Measurements from ENCODE around the gene DENND2A. TPM values are rescaled to one million over a fixed set of nuclear protein-coding genes. Genes with fewer than 3 reads are reported as not detected.

Gene DENND2A
- total RNA-seq, 1 experiment from 2014 or later = 7.3 TPM

GRCh38 chr7:140591180-140591902, 49.3 kb downstream of the DENND2A start:
- Histone ChIP-seq H4K5ac (ENCODE audit: insufficient read length, low read depth, low read length) (no peak overlapping the region), H3K23me2 (ENCODE audit: insufficient read length, low read depth, low read length, poor library complexity, severe bottlenecking) (no peaks in the 10 kb centered on the region), H2AK5ac (ENCODE audit: insufficient read length, low read length) (no peak overlapping the region), H3K18ac (ENCODE audit: insufficient read length, low read depth, low read length) (no peak overlapping the region), H3K27ac (ENCODE audit: insufficient read length, low read depth, low read length) (no peak overlapping the region), H3K9ac (ENCODE audit: extremely low read depth, insufficient read length, low read length) (no peak overlapping the region), H2BK15ac (ENCODE audit: low read depth, low read length) (no peak overlapping the region), H2BK20ac (ENCODE audit: low read depth, low read length, poor library complexity, severe bottlenecking) (no peak overlapping the region), H3T11ph (ENCODE audit: low read length) (no peak overlapping the region), H4K8ac (replicated peaks; ENCODE audit: insufficient read length, low read depth, low read length) (no peak overlapping the region), H3K4me2 (ENCODE audit: insufficient read depth, insufficient read length, low read length) (no peak overlapping the region), H4K91ac (ENCODE audit: insufficient read length, low read depth, low read length) (no peak overlapping the region), H3K27me3 (ENCODE audit: insufficient read depth, low read length) (no peaks in the 10 kb centered on the region), H3K79me2 (ENCODE audit: insufficient read depth, low read length) (no peaks in the 10 kb centered on the region), H2BK120ac (ENCODE audit: low read depth, low read length, poor library complexity, severe bottlenecking) (no peak overlapping the region), H3K4ac (ENCODE audit: low read depth, low read length) (no peak overlapping the region), H3K9me3 (ENCODE audit: control insufficient read depth, low read depth, low read length) (no peaks in the 10 kb centered on the region), H3K79me1 (ENCODE audit: insufficient read depth, low read depth, low read length, poor library complexity, severe bottlenecking) (no peaks in the 10 kb centered on the region), H4K20me1 (ENCODE audit: control insufficient read depth, insufficient read depth, insufficient read length) (no peaks in the 10 kb centered on the region), H3K14ac (ENCODE audit: insufficient read depth, low read length) (no peak overlapping the region), H3K23ac (ENCODE audit: insufficient read length, low read depth, low read length) (no peak overlapping the region), H3K56ac (ENCODE audit: insufficient read length, low read depth, low read length) (no peak overlapping the region), H2BK12ac (ENCODE audit: insufficient read length, low read depth, low read length) (no peak overlapping the region), H3K4me1 (ENCODE audit: insufficient read depth, low read length) (no peaks in the 10 kb centered on the region), H2BK5ac (ENCODE audit: insufficient read length, low read length) (no peak overlapping the region), H2AFZ (ENCODE audit: low read length) (no peak overlapping the region)
- TF ChIP-seq CTCF (conservative IDR thresholded peaks at IDR 0.05) = no peak
- no peak overlapping the region for H3K27ac Mint-ChIP-seq
- no peaks in the 10 kb centered on the region; a peak in 1 of 7 replicates for H3K36me3 Mint-ChIP-seq (ENCODE audit: insufficient read depth in 1 of 3, low read depth in 3 of 3)
- 0 out of 4 replicates have a peak, but pooled peaks cover 0 to 4% of the 10 kb centered on the region in 2 experiments for H3K4me1 Mint-ChIP-seq
- no peaks in the 10 kb centered on the region for H3K9me3 Mint-ChIP-seq
- DNase-seq = no peak
- H3K27me3 Mint-ChIP-seq (ENCODE audit: low read depth) = no peaks in the 10 kb centered on the region
- no CpG with 5 or more reads among the region's 3 CpGs for WGBS (ENCODE audit: extremely low coverage, insufficient read length, low lambda C conversion rate)
- no peak overlapping the region for H3K4me3 Mint-ChIP-seq
